Neural progenitor cell (in vitro differentiated cells): ENCODE results near the gene PTPRB. TPM values are rescaled to one million over a fixed set of nuclear protein-coding genes. Genes with fewer than 3 reads are reported as not detected.

Experiments used
- DNase-seq: peaks from one replicate; pipeline ENCODE4 v3.0.0-alpha.2; 2016; ENCODE audit warnings: low spot score
- H2AFZ ChIP-seq: fragments of 200-600 bp; sonication (generic); replicated peaks from 2 replicates; pipeline ENCODE4 v1.6.1; 2016; ENCODE audit warnings: antibody characterized with exemption
- H3F3A ChIP-seq: fragments of 200-600 bp; sonication (generic); 2 replicates; pipeline ENCODE4 v1.6.1; 2016; ENCODE audit warnings: antibody characterized with exemption, low read depth
- H3K27ac ChIP-seq: fragments of 200-600 bp; sonication (generic); 2 replicates; pipeline ENCODE4 v1.5.1; 2016; ENCODE audit warnings: mild to moderate bottlenecking
- H3K27me3 ChIP-seq: fragments of 200-600 bp; sonication (generic); 2 replicates; pipeline ENCODE4 v1.6.1; 2016; ENCODE audit warnings: mild to moderate bottlenecking, moderate library complexity
- H3K36me3 ChIP-seq: fragments of 200-600 bp; sonication (generic); 2 replicates; pipeline ENCODE4 v1.5.1; 2016
- H3K4me1 ChIP-seq: fragments of 200-600 bp; sonication (generic); 2 replicates; pipeline ENCODE4 v1.6.1; 2016; ENCODE audit warnings: mixed run types
- H3K4me2 ChIP-seq: fragments of 200-600 bp; sonication (generic); 2 replicates; pipeline ENCODE4 v1.6.1; 2016
- H3K4me3 ChIP-seq: fragments of 200-600 bp; sonication (generic); 2 replicates; pipeline ENCODE4 v1.5.1; 2016
- H3K79me2 ChIP-seq: fragments of 200-600 bp; sonication (generic); 2 replicates; pipeline ENCODE4 v1.6.1; 2016; ENCODE audit warnings: low read depth
- H3K9ac ChIP-seq: fragments of 200-600 bp; sonication (generic); 2 replicates; pipeline ENCODE4 v1.6.1; 2016
- H3K9me3 ChIP-seq: fragments of 200-600 bp; sonication (generic); 2 replicates; pipeline ENCODE4 v1.5.1; 2016; ENCODE audit warnings: low read depth
- H4K20me1 ChIP-seq: fragments of 200-600 bp; sonication (generic); 2 replicates; pipeline ENCODE4 v1.6.1; 2016; ENCODE audit warnings: low read depth
- H3K27ac Mint-ChIP-seq: 3 replicates; pipeline ENCODE4 v1.8.0; 2021; ENCODE audit warnings: mixed read lengths
- H3K27me3 Mint-ChIP-seq: 2 replicates; pipeline ENCODE4 v1.8.0; 2022; ENCODE audit warnings: low read depth, mild to moderate bottlenecking, inconsistent platforms, moderate library complexity, mixed read lengths; ENCODE audit not compliant: insufficient read depth
- H3K36me3 Mint-ChIP-seq: 3 replicates; pipeline ENCODE4 v1.8.0; 2021; ENCODE audit warnings: mixed read lengths
- H3K4me1 Mint-ChIP-seq: 3 replicates; pipeline ENCODE4 v1.8.0; 2021; ENCODE audit warnings: mixed read lengths
- H3K4me3 Mint-ChIP-seq: 3 replicates; pipeline ENCODE4 v1.8.0; 2021; ENCODE audit warnings: mild to moderate bottlenecking, moderate library complexity, mixed read lengths
- H3K9me3 Mint-ChIP-seq: 3 replicates; pipeline ENCODE4 v1.8.0; 2020; ENCODE audit warnings: mixed read lengths
- CTCF ChIP-seq: fragments of 200-600 bp; sonication (generic); IDR thresholded peaks from 2 replicates; pipeline ENCODE4 v1.5.1; 2017; ENCODE audit warnings: antibody characterized with exemption, mild to moderate bottlenecking
- EZH2 ChIP-seq: fragments of 200-600 bp; sonication (generic); IDR thresholded peaks from 2 replicates; pipeline ENCODE4 v1.6.1; 2017; ENCODE audit warnings: antibody characterized with exemption, mild to moderate bottlenecking, moderate library complexity
- EZH2phosphoT487 ChIP-seq: fragments of 200-600 bp; sonication (generic); IDR thresholded peaks from 2 replicates; pipeline ENCODE4 v1.6.1; 2017; ENCODE audit warnings: antibody characterized with exemption
- total RNA-seq: library from RNA; depleted of rRNA; stranded (reverse); fragments of >200 nt; gene quantifications from 2 replicates; pipeline ENCODE4 v1.2.3, GENCODE V29; 2015; ENCODE audit warnings: low replicate concordance

Gene PTPRB
- total RNA-seq, 1 donor from 2014 or later = not detected

- Mint-ChIP-seq H3K4me3 (no peak overlapping the region), H3K9me3 (peaks cover 16% of the 10 kb centered on the region), H3K4me1 (no peaks in the 10 kb centered on the region), H3K27me3 (peaks cover 7% of the 10 kb centered on the region), H3K27ac (no peak overlapping the region), H3K36me3 (peaks cover 3% of the 10 kb centered on the region)
- no peak for DNase-seq
- Histone ChIP-seq H3K9me3 (no peaks in the 10 kb centered on the region), H3K27ac (no peak overlapping the region), H3K4me1 (no peaks in the 10 kb centered on the region), H3K36me3 (no peaks in the 10 kb centered on the region), H3K27me3 (no peaks in the 10 kb centered on the region), H4K20me1 (no peaks in the 10 kb centered on the region), H3K79me2 (no peaks in the 10 kb centered on the region), H3F3A (no peaks in the 10 kb centered on the region), H3K4me2 (no peak overlapping the region), H3K9ac (no peak overlapping the region), H2AFZ (no peak overlapping the region), H3K4me3 (no peak overlapping the region)
- TF ChIP-seq EZH2 (no peak), EZH2phosphoT487 (no peak), CTCF (no peak)
Measured at GRCh38 chr12:70583251-70583650, 54.0 kb downstream of the PTPRB start.

DNA sequence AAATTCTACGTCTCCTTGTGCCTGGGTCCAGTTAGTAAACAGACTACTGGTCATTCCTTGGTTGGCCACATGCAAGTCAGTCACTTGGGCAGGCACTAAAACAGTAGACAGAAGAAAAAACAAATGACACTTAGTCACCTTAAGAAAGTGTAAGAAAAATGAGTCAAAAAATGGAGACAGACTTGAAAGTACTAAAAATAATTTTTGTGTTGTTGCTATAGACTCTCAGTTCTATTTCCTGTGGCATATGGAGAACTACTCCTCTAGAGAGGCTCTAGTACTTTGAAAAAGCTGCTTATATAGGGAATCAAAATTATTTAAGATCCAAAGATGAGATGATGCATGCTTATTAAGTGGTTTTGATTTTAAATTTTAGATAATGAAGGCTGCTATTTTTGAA, 56.0 kb downstream of the PTPRB start:
- Mint-ChIP-seq H3K9me3 (peaks cover 13% of the 10 kb centered on the region), H3K4me1 (peaks cover 2% of the 10 kb centered on the region), H3K27ac (no peak overlapping the region), H3K4me3 (no peak overlapping the region), H3K36me3 (no peaks in the 10 kb centered on the region), H3K27me3 (peaks cover 3% of the 10 kb centered on the region)
- no peaks in the 10 kb centered on the region for H3K27me3 ChIP-seq
- no peak overlapping the region for H2AFZ ChIP-seq
- H4K20me1 ChIP-seq = no peaks in the 10 kb centered on the region
- no peaks in the 10 kb centered on the region for H3K4me1 ChIP-seq
- no peak overlapping the region for H3K4me3 ChIP-seq
- H3K9ac ChIP-seq = no peak overlapping the region
- no peaks in the 10 kb centered on the region for H3K79me2 ChIP-seq
- no peak for DNase-seq
- H3K9me3 ChIP-seq = no peaks in the 10 kb centered on the region
- H3F3A ChIP-seq = no peaks in the 10 kb centered on the region
- no peak for TF ChIP-seq CTCF
- no peak for TF ChIP-seq EZH2phosphoT487
- no peak for TF ChIP-seq EZH2
- H3K36me3 ChIP-seq = no peaks in the 10 kb centered on the region
- H3K4me2 ChIP-seq = no peak overlapping the region
- no peak overlapping the region for H3K27ac ChIP-seq

- H3K4me2 ChIP-seq = no peak overlapping the region
- no peaks in the 10 kb centered on the region for H3K9me3 ChIP-seq
- H3K27me3 Mint-ChIP-seq = no peaks in the 10 kb centered on the region
- DNase-seq = no peak
- H3K27me3 ChIP-seq = no peaks in the 10 kb centered on the region
- no peaks in the 10 kb centered on the region for H3K36me3 ChIP-seq
- H2AFZ ChIP-seq = no peak overlapping the region
- H3K4me1 Mint-ChIP-seq = peaks cover 4% of the 10 kb centered on the region
- H3K9me3 Mint-ChIP-seq = no peaks in the 10 kb centered on the region
- H3K36me3 Mint-ChIP-seq = no peaks in the 10 kb centered on the region
- H3K9ac ChIP-seq = no peak overlapping the region
- H3K79me2 ChIP-seq = no peaks in the 10 kb centered on the region
- H3K4me3 ChIP-seq = no peak overlapping the region
- no peak overlapping the region for H3K27ac ChIP-seq
- no peaks in the 10 kb centered on the region for H3F3A ChIP-seq
- TF ChIP-seq EZH2phosphoT487 (no peak), CTCF (no peak), EZH2 (no peak)
- H3K27ac Mint-ChIP-seq = no peak overlapping the region
- no peaks in the 10 kb centered on the region for H4K20me1 ChIP-seq
- no peaks in the 10 kb centered on the region for H3K4me1 ChIP-seq
- no peak overlapping the region for H3K4me3 Mint-ChIP-seq
Measured at GRCh38 chr12:70577283-70577634, 60.0 kb downstream of the PTPRB start.
